HG03039 (cell line): ENCODE measurements around the gene ATM.

Experiments
- ATAC-seq: cut with Tn5 transposase; IDR thresholded peaks from one replicate; pipeline ENCODE4 v1.9.1; 2021; ENCODE audit warnings: mild to moderate bottlenecking, moderate library complexity; ENCODE audit not compliant: unreplicated experiment

ATM gene

DNA sequence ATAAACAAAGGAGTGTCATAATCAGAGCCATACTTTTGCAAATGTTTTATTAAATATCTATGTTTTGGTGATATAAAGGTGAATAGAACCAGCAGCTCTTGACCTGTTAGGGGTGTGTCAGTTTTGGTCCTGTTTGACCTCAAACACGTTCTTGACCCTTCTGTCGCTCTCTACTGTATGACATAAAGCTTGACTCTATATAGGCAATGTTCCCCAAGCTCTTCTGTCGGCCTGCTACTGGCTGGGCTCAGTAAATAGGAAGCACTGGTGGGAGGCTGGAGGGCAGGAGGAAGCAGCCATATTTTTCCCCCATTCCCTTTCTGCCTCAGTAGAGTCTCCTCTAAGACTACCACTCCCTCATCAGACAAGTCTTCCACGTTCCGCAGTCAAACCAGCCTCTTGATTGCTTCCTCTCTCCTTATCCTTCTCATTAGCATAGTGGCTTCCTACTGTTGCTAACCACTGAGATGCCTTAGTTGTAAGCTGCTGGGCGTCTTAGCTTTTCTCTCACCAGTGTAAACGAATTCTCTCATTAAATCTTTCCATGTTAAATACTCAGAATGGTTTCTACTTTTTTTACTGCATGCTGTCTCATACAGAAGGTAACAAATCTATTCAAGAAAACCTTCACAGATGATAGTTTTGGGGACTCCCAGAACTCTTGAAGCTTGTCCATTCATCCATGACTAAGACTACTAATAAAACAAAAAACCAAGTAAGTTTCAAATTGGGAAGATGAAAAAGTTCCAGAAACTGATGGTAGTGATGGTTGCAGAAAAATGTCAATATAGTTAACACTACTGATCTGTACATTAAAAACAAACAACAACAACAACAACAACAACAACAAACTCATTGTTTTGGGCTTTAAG, 3.7 kb upstream of the ATM start:
- no peak for ATAC-seq

DNA sequence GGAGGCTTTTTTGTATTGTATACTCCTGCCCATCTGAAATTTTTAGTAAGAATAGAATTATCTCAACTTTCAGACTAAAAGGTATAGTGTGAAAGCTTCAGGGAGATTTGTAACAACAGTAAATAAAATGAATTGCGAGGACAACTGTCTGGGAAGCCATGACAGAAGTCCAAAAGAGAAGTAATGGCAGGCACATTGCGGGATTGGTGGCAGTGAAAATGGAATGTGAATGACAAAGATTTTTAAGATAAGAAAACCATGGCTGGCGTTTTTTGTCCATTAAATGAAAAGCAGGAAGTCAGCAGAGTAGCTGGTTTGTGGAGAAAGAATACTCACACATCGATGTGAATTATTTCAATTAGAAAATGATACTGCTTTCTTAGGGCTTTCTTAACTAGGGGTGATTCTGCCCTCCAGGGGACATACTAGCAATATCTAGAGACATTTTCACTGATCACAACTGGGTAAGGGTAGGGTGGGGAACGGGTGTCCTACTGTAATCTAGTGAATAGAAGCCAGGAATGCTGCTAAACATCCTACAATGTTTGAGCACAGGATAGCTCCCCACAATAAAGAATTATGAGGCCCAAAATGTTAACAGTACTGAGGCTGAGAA, 2.0 kb upstream of the ATM start:
- ATAC-seq = no peak

DNA sequence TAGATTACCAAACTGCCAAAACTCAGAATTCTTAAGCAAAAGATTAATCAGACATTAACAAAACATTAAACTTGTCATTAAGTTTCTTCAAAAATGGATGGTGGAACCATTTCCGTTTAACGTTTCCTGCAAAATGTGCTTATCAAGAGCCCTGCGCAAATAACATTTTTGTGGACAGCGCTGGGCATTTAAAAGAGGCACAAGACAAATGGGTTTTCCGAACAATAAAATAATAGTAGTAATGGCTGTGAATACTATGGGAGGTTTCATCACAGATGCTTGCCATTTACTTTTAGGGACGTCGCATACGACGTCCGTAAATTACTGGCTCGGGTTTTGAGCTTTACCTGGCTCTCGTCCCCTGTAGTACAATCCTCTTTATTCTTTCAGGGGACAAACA, 1.5 kb upstream of the ATM start:
- no peak for ATAC-seq

DNA sequence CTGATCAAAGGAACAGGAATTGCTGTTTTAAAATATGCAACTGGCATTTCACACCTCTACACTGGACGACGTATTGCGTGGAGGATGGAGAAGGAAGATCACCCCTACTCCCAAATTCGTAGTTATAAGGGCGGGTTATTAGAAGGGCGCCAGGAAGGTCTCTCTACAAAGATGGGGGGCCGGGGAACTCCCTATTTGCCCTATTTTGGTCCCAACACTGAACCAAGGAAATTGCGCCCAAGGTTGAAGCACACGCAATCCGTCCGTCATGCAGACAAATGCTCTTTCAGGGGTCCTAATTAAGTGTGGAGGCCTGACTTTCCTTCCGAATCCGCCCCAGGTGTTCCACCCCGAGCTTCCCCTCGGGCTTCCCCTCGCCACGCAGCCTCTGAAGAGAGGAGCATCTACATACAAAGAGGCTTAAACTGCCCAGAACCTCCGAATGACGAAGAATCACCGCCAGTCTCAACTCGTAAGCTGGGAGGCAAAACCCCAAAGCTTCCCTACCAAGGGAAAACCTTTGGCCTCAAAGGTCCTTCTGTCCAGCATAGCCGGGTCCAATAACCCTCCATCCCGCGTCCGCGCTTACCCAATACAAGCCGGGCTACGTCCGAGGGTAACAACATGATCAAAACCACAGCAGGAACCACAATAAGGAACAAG, 825 bp upstream of the ATM start:
- ATAC-seq = no peak

DNA sequence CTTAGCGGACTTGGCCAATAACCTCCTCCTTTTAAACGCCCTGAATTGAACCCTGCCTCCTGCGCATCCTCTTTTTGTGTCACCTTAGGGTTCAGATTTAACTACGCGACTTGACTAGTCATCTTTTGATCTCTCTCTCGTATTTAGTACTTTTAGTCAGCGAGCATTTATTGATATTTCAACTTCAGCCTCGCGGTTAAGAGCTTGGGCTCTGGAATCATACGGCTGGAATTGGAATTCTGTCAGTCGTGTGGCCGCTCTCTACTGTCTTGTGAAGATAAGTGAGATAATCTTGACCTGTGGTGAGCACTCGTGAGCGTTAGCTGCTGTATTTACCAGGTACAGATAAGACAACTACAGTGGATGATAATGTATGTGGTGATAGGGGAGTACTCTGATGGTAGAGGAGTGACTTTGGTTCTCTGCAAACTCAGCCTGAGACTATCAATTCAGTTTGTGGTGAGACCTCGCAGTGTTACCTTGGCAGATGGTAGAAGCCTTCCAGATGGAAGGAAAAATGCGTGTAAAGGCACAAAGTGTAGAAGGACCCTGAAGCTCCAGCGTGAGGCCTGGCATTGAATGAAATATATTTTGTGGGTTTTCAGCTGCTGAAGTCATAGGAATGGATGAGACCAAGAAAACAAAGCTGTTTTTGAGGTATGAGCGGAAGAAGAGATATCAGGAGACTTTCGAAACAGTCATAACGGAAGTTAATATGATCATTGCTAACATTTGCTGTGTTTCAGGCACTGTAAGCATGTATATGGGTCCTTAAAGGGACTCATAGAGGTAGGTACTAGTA, 682 bp downstream of the ATM start:
- ATAC-seq = peak; percentile 20

DNA sequence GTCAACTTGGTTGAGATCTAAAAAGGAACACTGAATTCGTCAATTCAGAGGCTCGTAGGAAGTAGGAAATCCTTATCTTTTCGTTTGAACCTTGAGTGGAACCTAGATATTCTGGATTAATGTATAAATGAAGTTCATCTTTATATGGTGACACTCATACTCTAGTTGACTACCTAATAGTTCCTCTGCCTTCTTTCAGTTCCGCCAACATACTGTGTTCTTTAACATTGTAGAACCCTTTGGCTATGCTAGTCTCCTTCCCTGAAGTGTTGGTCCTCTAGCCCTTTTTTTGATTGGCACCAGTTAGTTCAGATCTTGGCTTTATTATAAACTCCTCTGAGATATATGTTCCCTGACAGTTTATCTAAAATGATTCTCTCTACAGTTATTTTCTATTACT, 1.5 kb downstream of the ATM start:
- ATAC-seq = no peak

DNA sequence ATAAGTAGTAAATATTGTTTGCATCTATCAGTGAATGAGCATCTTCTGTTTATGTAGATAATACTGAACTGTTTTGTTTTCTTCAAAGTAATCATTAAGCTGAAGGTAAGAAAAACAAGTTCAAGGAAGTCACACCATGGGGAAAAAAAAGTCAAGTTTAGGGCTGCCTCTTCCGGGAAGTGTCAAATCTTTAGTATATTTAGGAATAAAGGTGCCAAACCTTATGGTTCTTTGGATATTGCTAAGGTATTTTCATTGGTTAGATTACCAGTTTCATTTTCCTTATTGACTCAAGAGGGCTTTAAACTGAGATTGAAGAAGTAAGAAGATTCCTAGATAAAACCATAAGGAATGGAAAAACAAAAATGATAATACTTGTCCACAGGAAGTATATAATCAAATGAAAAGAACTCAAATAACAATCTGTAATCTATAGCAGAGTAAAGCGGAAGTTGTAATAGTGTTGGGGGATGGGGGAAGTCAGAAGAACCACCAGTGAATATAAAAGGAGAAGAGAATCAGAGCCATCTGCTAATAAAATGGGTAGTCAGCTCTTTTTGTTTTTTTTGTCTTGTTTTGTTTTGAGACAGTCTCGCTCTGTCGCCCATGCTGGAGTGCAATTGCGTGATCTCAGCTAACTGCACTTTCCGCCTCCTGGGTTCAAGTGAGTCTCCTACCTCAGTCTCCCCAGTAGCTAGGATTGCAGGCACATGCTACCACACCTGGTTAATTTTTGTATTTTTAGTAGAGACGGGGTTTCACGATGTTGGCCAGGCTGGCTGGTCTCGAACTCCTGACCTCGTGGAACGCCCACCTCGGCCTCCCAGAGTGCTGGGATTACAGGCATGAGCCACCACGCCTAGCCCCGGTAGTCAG, 2.3 kb downstream of the ATM start:
- ATAC-seq = no peak

DNA sequence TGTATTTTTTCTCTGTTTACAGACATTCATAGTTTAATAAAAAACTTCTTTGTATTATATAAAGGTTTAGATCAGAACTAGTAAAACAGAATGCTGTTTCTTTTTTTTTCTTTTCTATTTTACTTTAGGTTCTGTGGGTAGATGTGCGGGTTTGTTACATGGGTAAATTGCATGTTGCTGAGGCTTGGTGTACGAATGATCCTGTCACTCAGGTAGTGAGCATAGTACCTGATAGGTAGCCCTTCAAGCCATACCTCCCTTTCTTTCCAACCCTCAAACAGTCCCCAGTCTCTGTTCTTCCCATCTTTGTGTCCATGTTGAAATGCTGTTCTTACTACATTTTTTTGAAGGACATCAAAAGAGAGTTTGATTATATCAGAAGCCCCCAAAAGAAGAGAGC, 3.2 kb downstream of the ATM start:
- no peak for ATAC-seq

DNA sequence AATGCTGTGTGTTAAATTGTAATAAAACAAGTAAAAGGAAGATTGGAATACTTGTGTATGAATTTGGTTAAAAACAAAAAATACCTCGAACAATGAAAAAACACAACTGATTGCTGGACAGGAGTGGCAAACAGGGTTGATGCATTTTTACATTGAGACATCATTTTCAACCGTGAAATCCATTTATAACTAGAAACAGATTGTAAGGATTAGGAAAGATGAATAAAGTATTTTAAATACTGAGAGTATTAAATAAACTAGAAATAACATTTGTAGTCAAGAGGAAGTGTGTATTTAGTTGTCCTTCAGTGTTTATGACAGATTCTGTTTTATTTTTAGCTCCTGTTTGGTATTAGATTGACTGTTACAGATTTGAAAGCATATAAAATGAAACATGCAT, 5.4 kb downstream of the ATM start:
- ATAC-seq = no peak

DNA sequence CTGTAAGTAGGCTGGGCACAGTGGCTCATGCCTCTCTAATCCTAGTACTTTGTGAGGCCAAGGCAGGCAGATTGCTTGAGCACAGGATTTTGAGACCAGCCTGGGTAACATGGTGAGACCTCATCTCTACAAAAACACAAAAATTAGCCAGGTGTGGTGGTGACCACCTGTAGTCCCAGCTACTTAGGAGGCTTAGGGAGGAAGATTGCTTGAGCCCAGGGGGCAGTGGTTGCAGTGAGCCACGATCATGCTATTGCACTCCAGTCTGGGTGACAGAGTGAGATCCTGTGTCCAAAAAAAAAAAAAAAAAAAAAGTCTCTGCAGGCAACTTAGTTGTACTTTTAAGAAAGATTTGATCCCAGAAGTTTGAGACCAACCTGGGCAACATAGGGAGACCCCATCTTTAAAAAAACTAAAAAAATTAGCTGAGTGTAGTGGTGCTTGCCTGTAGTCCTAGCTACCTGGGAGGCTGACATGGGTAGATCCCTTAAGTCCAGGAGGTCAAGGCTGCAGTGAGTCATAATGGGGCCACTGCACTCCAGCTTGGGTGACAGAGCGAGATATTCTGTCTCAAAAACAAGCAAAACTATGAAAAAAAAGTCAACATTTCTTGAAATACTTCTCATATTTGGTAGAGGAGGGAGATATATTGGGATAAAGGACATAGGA, 10.5 kb downstream of the ATM start:
- ATAC-seq = no peak

DNA sequence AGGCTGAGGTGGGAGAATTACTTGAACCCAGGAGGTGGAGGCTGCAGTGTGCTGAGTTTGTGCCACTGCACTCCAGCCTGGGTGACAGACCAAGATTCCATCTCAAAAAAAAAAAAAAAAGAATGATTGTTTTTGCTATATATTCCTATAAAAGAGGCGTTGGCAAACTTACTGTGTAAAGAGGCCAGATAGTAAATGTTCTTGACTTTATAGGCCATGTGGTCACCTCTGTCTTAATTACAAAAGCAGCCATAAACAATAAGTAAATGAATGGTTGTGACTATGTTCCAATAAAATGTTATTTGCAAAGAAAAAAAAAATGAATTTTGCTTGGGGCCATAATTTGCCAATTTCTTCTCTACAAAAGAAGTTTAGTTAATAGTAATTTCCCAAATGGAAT, 12.3 kb downstream of the ATM start:
- ATAC-seq = no peak

DNA sequence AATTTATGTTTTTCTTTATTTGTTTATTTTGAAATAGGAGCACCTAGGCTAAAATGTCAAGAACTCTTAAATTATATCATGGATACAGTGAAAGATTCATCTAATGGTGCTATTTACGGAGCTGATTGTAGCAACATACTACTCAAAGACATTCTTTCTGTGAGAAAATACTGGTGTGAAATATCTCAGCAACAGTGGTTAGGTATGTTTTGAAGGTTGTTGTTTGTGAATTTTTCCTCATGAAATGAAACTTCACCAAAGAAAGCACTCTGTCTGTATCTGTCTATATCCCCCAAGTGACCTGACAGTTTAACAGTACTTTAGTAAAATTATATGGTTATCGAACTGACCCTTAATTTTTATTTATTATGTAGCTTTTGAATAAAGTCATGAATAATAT, 12.8 kb downstream of the ATM start:
- no peak for ATAC-seq

DNA sequence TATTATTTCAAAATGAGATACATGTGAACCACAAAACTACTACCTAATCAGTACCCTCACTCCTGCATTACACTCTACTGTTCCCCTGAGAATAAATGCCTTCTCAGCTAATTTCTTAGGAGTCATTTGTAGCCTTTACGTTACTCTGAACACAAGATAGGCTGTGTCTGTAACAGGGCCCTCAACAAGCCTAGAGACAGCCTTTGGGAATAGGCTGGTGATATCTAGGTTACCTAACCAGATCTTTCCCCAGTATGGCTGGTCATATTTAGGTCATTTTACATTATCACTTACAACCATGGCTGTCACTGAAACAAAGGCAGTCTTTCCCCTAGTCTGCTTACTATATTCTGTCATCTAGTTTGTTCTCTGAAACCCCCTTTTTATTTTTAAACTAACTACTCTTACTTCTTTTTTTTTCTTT, 14.2 kb downstream of the ATM start:
- ATAC-seq = no peak

DNA sequence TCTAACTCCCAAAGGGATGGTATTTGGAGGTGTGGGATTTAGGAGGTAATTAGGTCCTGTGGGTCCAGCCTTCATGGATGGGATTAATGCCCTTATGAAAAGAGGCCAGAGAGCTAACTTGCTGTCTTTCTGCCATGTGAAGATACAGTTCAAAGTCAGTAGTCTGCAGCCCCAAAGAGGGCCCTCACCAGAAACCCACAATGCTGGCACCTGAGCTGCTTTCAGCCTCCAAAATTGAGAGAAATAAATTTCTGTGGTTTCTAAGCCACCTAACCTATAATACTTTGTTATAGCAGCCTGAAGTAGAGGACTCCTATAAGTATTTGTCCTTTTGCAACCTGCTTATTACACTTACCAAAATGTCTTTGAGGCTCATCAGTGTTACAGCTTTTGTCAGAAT, 16.2 kb downstream of the ATM start:
- ATAC-seq = no peak

DNA sequence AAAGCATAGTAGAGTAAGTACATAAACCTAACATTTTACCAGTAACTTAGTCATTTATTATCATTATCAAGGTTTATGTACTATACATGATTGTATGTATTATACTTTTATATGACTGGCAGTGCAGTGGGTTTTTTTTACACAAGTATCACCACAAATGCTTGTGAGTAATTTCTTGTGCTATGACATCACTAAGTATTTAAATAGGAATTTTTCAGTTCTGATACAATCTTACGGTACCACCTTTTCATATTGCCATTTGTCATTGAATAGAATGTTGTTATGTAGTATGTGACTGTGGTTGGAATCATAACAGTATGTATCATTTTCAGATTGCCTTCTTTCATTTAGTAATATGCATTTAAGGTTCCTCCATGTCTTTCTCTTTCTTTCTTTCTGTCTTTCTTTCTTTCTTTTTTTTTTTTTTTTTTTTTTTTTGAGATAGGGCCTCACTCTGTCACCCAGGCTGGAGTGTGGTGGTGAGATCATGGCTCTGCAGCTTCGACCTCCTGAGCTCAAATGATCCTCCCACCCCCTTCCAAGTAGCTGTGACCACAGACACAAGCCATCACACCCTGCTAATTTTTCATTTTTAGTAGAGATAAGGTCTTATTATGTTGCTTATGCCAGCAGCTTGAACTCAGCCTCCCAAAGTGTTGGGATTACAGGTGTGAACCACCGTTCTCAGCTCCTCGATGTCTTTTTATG, 18.6 kb downstream of the ATM start:
- no peak for ATAC-seq

DNA sequence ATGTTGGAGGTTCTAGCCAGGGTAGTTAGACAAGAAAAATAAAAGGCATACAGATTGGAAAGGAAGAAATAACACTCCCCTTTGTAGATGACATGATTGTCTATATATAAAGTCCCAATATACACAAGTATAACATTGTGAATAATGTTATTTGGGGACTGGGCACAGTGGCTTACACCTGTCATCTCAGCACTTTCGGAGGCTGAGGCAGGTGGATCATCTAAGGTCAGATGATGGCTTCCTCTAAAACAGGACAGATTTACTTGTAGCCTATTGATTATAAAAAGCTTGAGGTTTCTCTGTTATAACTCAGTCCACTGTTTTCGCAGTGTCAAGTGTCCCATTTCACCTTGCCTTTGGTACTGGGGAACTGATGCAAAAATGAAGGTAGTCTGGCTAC, 19.6 kb downstream of the ATM start:
- ATAC-seq = no peak

DNA sequence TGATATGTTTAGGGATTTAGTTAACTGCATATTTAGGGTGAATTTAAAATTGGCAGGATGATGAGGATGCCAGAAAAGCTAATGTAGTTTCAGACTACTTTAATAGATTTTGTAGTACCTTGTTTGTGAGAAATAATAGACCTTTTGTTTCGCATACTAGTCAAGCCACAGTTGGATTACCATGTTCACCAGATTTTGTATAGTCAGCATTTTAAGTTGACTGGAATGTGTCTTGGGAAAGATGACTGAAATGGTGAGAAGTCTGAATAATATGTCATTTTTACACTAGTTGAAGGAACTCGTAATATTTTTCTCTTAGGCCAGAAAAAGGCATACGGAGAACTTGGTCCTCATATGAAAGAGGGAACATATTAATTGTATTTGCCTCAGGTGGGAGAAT, 23.4 kb downstream of the ATM start:
- ATAC-seq = no peak

DNA sequence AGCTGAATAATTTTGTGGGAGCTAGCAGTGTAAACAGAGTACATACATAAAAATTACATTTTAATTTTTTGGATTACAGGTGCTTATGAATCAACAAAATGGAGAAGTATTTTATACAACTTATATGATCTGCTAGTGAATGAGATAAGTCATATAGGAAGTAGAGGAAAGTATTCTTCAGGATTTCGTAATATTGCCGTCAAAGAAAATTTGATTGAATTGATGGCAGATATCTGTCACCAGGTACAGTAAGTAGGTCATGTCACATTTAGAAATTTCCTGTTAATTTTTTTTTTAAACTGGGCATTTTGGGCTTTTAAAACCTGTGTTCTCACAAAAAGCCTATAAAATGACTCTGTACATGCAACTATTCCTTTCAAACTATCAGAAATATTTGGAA, 24.0 kb downstream of the ATM start:
- ATAC-seq = no peak

DNA sequence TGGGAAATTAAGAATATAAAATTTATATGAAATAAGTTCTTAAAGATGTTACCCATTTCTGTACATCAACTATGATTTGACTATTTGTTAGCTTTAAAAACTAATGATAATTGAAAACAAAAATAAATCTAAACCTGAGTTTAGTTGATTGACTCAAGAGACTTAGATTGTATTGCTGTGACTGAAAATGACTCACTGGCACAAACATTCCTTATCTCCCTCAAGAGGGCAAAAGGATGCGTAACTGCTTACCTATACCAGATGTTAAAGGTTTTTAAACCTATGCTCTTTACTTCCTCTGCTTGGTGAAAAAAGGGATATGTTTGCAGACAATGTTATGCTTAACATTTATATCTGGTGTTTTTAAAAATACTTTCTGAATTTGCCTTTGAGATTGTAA, 30.3 kb downstream of the ATM start:
- ATAC-seq = no peak
